ENCODE measurements around the gene TBL1X. TPM values are rescaled to one million over a fixed set of nuclear protein-coding genes. Genes with fewer than 3 reads are reported as not detected.
"Not testable (repeated sequence)": the region's sequence is repeated elsewhere in the genome, so short reads cannot be mapped to it uniquely, and the experiment has no call there.

Gene TBL1X
- total RNA-seq, 1 donor from 2014 or later, result 32.5 TPM

- Mint-ChIP-seq H3K9me3 (no peaks in the 10 kb centered on the region), H3K36me3 (ENCODE audit: low read depth) (peaks cover 2% of the 10 kb centered on the region), H3K4me1 (peaks cover 40% of the 10 kb centered on the region), H3K27ac (ENCODE audit: unreplicated experiment) (no peak overlapping the region), H3K27me3 (ENCODE audit: low read depth) (peaks cover 4% of the 10 kb centered on the region), H3K4me3 (peak overlapping the region; percentile 87)
- DNase-seq (ENCODE audit: low read depth, low spot score), result no peak
- TF ChIP-seq CTCF (conservative IDR thresholded peaks at IDR 0.05), result no peak
These were observed 2.9 kb downstream of the TBL1X start for GRCh38 chrX:9467751-9468150.

GRCh38 chrX:9471571-9471985 is 6.7 kb downstream of the TBL1X start:
- Mint-ChIP-seq H3K27me3 (ENCODE audit: low read depth) (no peaks in the 10 kb centered on the region), H3K27ac (ENCODE audit: unreplicated experiment) (no peak overlapping the region), H3K4me3 (no peak overlapping the region), H3K9me3 (no peaks in the 10 kb centered on the region), H3K36me3 (ENCODE audit: low read depth) (peaks cover 10% of the 10 kb centered on the region), H3K4me1 (peaks cover 32% of the 10 kb centered on the region)
- no peak for TF ChIP-seq CTCF (conservative IDR thresholded peaks at IDR 0.05)
- no peak for DNase-seq (ENCODE audit: low read depth, low spot score)

GRCh38 chrX:9473708-9474107 is 8.8 kb downstream of the TBL1X start:
- H3K9me3 Mint-ChIP-seq, result no peaks in the 10 kb centered on the region
- peaks cover 12% of the 10 kb centered on the region for H3K36me3 Mint-ChIP-seq (ENCODE audit: low read depth)
- TF ChIP-seq CTCF (conservative IDR thresholded peaks at IDR 0.05), result no peak
- H3K4me3 Mint-ChIP-seq, result no peak overlapping the region
- H3K4me1 Mint-ChIP-seq, result peaks cover 20% of the 10 kb centered on the region
- DNase-seq (ENCODE audit: low read depth, low spot score), result no peak
- no peaks in the 10 kb centered on the region for H3K27me3 Mint-ChIP-seq (ENCODE audit: low read depth)
- no peak overlapping the region for H3K27ac Mint-ChIP-seq (ENCODE audit: unreplicated experiment)

GRCh38 chrX:9475417-9475816 is 10.6 kb downstream of the TBL1X start:
- H3K27me3 Mint-ChIP-seq (ENCODE audit: low read depth); DNase-seq (ENCODE audit: low read depth, low spot score); H3K4me3 Mint-ChIP-seq; H3K9me3 Mint-ChIP-seq; H3K27ac Mint-ChIP-seq (ENCODE audit: unreplicated experiment): not testable (repeated sequence)
- Mint-ChIP-seq H3K36me3 (ENCODE audit: low read depth) (peaks cover 18% of the 10 kb centered on the region), H3K4me1 (peaks cover 20% of the 10 kb centered on the region)

GRCh38 chrX:9475984-9476383 is 11.1 kb downstream of the TBL1X start:
- no peaks in the 10 kb centered on the region for H3K27me3 Mint-ChIP-seq (ENCODE audit: low read depth)
- H3K36me3 Mint-ChIP-seq (ENCODE audit: low read depth), result peaks cover 18% of the 10 kb centered on the region
- no peak for DNase-seq (ENCODE audit: low read depth, low spot score)
- peaks cover 1% of the 10 kb centered on the region for H3K9me3 Mint-ChIP-seq
- no peak overlapping the region for H3K27ac Mint-ChIP-seq (ENCODE audit: unreplicated experiment)
- H3K4me3 Mint-ChIP-seq, result no peak overlapping the region
- TF ChIP-seq CTCF (conservative IDR thresholded peaks at IDR 0.05), result no peak
- H3K4me1 Mint-ChIP-seq, result peaks cover 18% of the 10 kb centered on the region

GRCh38 chrX:9476810-9477575 is 12.1 kb downstream of the TBL1X start:
- Mint-ChIP-seq H3K27ac (ENCODE audit: unreplicated experiment) (no peak overlapping the region), H3K36me3 (ENCODE audit: low read depth) (peaks cover 16% of the 10 kb centered on the region), H3K4me3 (no peak overlapping the region), H3K4me1 (peaks cover 8% of the 10 kb centered on the region), H3K9me3 (peaks cover 2% of the 10 kb centered on the region), H3K27me3 (ENCODE audit: low read depth) (no peaks in the 10 kb centered on the region)
- DNase-seq (ENCODE audit: low read depth, low spot score), result no peak
- TF ChIP-seq CTCF (conservative IDR thresholded peaks at IDR 0.05), result no peak

Data from neural crest cell (in vitro differentiated cells).